Activated CD8-positive, alpha-beta T cell treated with anti-CD3 and anti-CD28 coated beads for 36 hours (primary cell): Measurements from ENCODE around the gene UBE2O. TPM values are rescaled to one million over a fixed set of nuclear protein-coding genes. Genes with fewer than 3 reads are reported as not detected.
A peak's percentile ranks its signal among the peaks of the same experiment; 100 is the strongest.

Experiments
- ATAC-seq: fragments of 200-7000 bp; cut with Tn5 transposase; one replicate; pipeline ENCODE4 v1.10.0; 2021; ENCODE audit warnings: mild to moderate bottlenecking, moderate library complexity
- CTCF ChIA-PET: fragments of 350-600 bp; sonication (Branson Sonifier 250); formaldehyde crosslinking; loops from one replicate; lab custom pipeline; 2021; ENCODE audit warnings: antibody characterized with exemption; lab: Charles Lee
- POLR2A ChIA-PET: fragments of 350-600 bp; sonication (Branson Sonifier 250); formaldehyde crosslinking; loops from one replicate; lab custom pipeline; 2021; ENCODE audit warnings: antibody characterized with exemption; lab: Charles Lee
- DNase-seq: peaks from one replicate; pipeline ENCODE4 v3.0.0-alpha.2; 2020
- H3K27ac Mint-ChIP-seq: one replicate; pipeline ENCODE4 v1.8.0; 2021; ENCODE audit warnings: mild to moderate bottlenecking, mixed read lengths
- H3K27me3 Mint-ChIP-seq: one replicate; pipeline ENCODE4 v1.8.0; 2021; ENCODE audit warnings: mixed read lengths
- H3K36me3 Mint-ChIP-seq: one replicate; pipeline ENCODE4 v1.8.0; 2021; ENCODE audit warnings: low read depth, mixed read lengths
- H3K4me1 Mint-ChIP-seq: one replicate; pipeline ENCODE4 v1.8.0; 2021; ENCODE audit warnings: low read depth, mixed read lengths
- H3K4me3 Mint-ChIP-seq: one replicate; pipeline ENCODE4 v1.8.0; 2021; ENCODE audit warnings: mild to moderate bottlenecking, moderate library complexity, mixed read lengths
- H3K9me3 Mint-ChIP-seq: one replicate; pipeline ENCODE4 v1.8.0; 2021; ENCODE audit warnings: mixed read lengths
- intact Hi-C: fragments of 100-400 bp; cut with micrococcal nuclease; formaldehyde crosslinking; loops from one replicate; pipeline ENCODE4 v1.10.0; 2022
- total RNA-seq, 2 experiments: library from RNA; stranded (reverse); gene quantifications; one replicate each; pipeline ENCODE4 v1.2.3, GENCODE V29; 2021
- TF ChIP-seq, protein P1 (sequence below): fragments of 200-600 bp; IDR thresholded peaks from one replicate; pipeline ENCODE4 v1.8.0; 2022; ENCODE audit warnings: antibody characterized with exemption, mild to moderate bottlenecking

The UBE2O gene
- total RNA-seq, 2 experiments from 2014 or later = 36.8 to 39.5 TPM

DNA sequence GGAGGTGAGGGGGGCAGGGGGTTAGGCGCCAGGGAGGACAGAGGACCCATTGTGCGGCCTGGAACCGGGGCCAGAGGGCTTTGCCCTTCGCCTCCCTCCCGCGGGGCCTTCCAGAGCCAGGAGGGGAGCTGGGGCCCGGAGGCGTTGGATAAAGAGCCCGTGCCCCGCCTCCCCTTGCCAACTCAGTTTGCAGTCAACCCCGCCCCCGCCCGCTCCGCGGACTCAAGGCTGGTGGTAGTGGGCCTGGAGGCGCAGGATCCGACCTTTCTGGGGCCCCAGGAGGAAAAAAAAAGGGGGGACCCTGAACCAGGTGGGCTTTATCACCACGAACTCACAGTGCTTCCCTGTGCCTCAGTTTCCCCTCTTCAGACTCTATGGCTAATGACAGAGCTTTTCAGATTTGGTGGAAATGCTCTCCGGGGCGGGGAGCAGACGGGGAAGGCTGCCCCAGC is 70.6 kb downstream of the UBE2O start:
- Mint-ChIP-seq H3K4me1 (peaks cover 3% of the 10 kb centered on the region), H3K27me3 (no peaks in the 10 kb centered on the region), H3K36me3 (peaks cover 7% of the 10 kb centered on the region), H3K27ac (no peak overlapping the region), H3K4me3 (peak overlapping the region; percentile 77), H3K9me3 (no peaks in the 10 kb centered on the region)
- ATAC-seq (no peak), DNase-seq (peak; percentile 64)
- intact Hi-C loops = no loop called here
- TF ChIP-seq, protein P1, sequence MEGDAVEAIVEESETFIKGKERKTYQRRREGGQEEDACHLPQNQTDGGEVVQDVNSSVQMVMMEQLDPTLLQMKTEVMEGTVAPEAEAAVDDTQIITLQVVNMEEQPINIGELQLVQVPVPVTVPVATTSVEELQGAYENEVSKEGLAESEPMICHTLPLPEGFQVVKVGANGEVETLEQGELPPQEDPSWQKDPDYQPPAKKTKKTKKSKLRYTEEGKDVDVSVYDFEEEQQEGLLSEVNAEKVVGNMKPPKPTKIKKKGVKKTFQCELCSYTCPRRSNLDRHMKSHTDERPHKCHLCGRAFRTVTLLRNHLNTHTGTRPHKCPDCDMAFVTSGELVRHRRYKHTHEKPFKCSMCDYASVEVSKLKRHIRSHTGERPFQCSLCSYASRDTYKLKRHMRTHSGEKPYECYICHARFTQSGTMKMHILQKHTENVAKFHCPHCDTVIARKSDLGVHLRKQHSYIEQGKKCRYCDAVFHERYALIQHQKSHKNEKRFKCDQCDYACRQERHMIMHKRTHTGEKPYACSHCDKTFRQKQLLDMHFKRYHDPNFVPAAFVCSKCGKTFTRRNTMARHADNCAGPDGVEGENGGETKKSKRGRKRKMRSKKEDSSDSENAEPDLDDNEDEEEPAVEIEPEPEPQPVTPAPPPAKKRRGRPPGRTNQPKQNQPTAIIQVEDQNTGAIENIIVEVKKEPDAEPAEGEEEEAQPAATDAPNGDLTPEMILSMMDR = no peak
- CTCF ChIA-PET = interaction anchor here (1.3 to 10.8 kb wide), 3 partner anchors 15 to 31 kb away, joined by 3 to 135 read pairs (median 73); partner anchors contain the start of gene PRPSAP1
- POLR2A ChIA-PET = interaction anchor here (1.6 to 5.1 kb wide), 3 partner anchors 12 to 29 kb away, joined by 6 to 42 read pairs (median 8); partner anchors contain the start of gene PRPSAP1

DNA sequence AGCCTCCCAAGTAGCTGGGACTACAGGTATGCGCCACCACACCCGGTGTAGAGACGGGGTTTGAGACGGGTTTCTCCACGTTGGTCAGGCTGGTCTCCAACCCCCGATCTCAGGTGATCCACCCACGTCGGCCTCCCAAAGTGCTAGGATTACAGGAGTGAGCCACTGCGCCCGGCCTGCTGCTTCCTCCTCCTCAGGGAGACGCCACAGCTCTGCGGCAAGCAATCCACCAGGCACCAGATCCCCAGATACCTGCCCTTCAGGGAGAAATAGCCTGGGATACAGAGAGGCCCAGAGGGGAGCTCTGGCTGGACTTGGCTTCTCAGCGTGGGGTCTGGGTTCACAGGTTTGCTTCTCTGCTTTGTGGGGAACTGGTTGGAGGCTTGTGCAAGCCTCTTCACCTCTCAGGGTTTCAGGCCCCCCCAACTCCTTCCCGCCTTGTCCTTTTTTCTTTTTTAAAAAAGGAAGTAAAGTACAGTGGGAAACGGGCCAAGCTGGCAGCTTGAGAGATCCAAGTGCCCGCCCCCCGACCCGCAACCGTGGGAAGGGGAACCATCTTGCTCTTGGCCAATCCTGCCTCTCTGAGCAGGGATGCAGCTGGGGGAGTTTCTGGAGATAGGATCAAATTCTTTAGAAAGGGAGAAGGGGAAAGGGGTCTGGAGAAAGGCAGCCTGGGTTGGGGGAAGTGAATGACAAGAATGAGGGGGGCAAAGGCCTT is 71.2 kb downstream of the UBE2O start:
- DNase-seq (no peak), ATAC-seq (no peak)
- CTCF ChIA-PET = interaction anchor here (1.1 to 10.8 kb wide), 5 partner anchors 16 to 261 kb away, joined by 3 to 135 read pairs (median 6); partner anchors contain the start of gene PRPSAP1
- intact Hi-C loops = no loop called here
- peak overlapping the region; percentile 77 for H3K4me3 Mint-ChIP-seq
- peaks cover 3% of the 10 kb centered on the region for H3K4me1 Mint-ChIP-seq
- H3K27ac Mint-ChIP-seq = no peak overlapping the region
- no peaks in the 10 kb centered on the region for H3K27me3 Mint-ChIP-seq
- H3K9me3 Mint-ChIP-seq = no peaks in the 10 kb centered on the region
- POLR2A ChIA-PET = interaction anchor here (0.6 to 5.1 kb wide), 5 partner anchors 12 to 440 kb away, joined by 4 to 42 read pairs (median 8); partner anchors contain the start of gene PRPSAP1
- TF ChIP-seq, protein P1 = no peak
- H3K36me3 Mint-ChIP-seq = peaks cover 5% of the 10 kb centered on the region

- ChIA-PET POLR2A (interaction anchor here (1.2 to 2.3 kb wide), 2 partner anchors 18 to 26 kb away, joined by 4 to 9 read pairs; partner anchors contain the start of gene PRPSAP1), CTCF (interaction anchor here (0.6 to 10.8 kb wide), 4 partner anchors 18 to 46 kb away, joined by 3 to 135 read pairs (median 38); partner anchors contain the start of gene PRPSAP1)
- Mint-ChIP-seq H3K4me1 (peaks cover 3% of the 10 kb centered on the region), H3K4me3 (no peak overlapping the region), H3K9me3 (no peaks in the 10 kb centered on the region), H3K27me3 (no peaks in the 10 kb centered on the region), H3K36me3 (no peaks in the 10 kb centered on the region), H3K27ac (no peak overlapping the region)
- TF ChIP-seq, protein P1 = no peak
- DNase-seq (no peak), ATAC-seq (no peak)
- intact Hi-C loops = no loop called here
Measured at GRCh38 chr17:76379646-76380376, 73.1 kb downstream of the UBE2O start.

GRCh38 chr17:76379275-76379641 is 73.7 kb downstream of the UBE2O start:
- H3K9me3 Mint-ChIP-seq = no peaks in the 10 kb centered on the region
- H3K36me3 Mint-ChIP-seq = no peaks in the 10 kb centered on the region
- TF ChIP-seq, protein P1 = no peak
- ATAC-seq = no peak
- intact Hi-C loops = no loop called here
- POLR2A ChIA-PET = interaction anchor here (1.2 kb wide), 1 partner anchor 17 kb away, joined by 4 read pairs; no protein-coding TSS in a partner anchor
- CTCF ChIA-PET = interaction anchor here (1.6 to 10.8 kb wide), 3 partner anchors 19 to 29 kb away, joined by 4 to 135 read pairs (median 73); partner anchors contain the start of gene PRPSAP1
- H3K27ac Mint-ChIP-seq = no peak overlapping the region
- peaks cover 3% of the 10 kb centered on the region for H3K4me1 Mint-ChIP-seq
- DNase-seq = no peak
- no peaks in the 10 kb centered on the region for H3K27me3 Mint-ChIP-seq
- H3K4me3 Mint-ChIP-seq = no peak overlapping the region
